Calu3 (cell line): ENCODE measurements around the gene OR7G1. TPM values are rescaled to one million over a fixed set of nuclear protein-coding genes. Genes with fewer than 3 reads are reported as not detected.

Experiments used
- BruUV-seq: library from RNA; stranded (reverse); fragments of 400-500 nt; replicated peaks from 2 replicates; lab custom pipeline; 2021; lab: Mats Ljungman, UMichigan
- CTCF ChIA-PET: fragments of 300-600 bp; sonication (Branson Sonifier 250); formaldehyde crosslinking; loops from one replicate; lab custom pipeline; 2022; ENCODE audit warnings: antibody characterized with exemption; lab: Charles Lee
- DNase-seq: peaks from one replicate; pipeline ENCODE4 v3.0.0; 2022
- H3K27ac Mint-ChIP-seq: one replicate; pipeline ENCODE4 v1.8.0; 2022; ENCODE audit warnings: mixed read lengths; ENCODE audit not compliant: unreplicated experiment
- H3K27me3 Mint-ChIP-seq: one replicate; pipeline ENCODE4 v1.8.0; 2022; ENCODE audit warnings: mixed read lengths; ENCODE audit not compliant: unreplicated experiment
- H3K36me3 Mint-ChIP-seq: one replicate; pipeline ENCODE4 v1.8.0; 2022; ENCODE audit warnings: mild to moderate bottlenecking, moderate library complexity, mixed read lengths; ENCODE audit not compliant: insufficient read depth, unreplicated experiment
- H3K4me1 Mint-ChIP-seq: one replicate; pipeline ENCODE4 v1.8.0; 2022; ENCODE audit warnings: mild to moderate bottlenecking, low read depth, mixed read lengths; ENCODE audit not compliant: unreplicated experiment
- H3K4me3 Mint-ChIP-seq: one replicate; pipeline ENCODE4 v1.8.0; 2022; ENCODE audit warnings: mild to moderate bottlenecking, low read depth, moderate library complexity, mixed read lengths; ENCODE audit not compliant: unreplicated experiment
- H3K9me3 Mint-ChIP-seq: one replicate; pipeline ENCODE4 v1.8.0; 2022; ENCODE audit warnings: low read depth, mixed read lengths; ENCODE audit not compliant: unreplicated experiment
- intact Hi-C: fragments of 100-400 bp; cut with micrococcal nuclease; formaldehyde crosslinking; loops from one replicate; pipeline ENCODE4 v1.10.0; 2022; ENCODE audit not compliant: unreplicated experiment
- total RNA-seq: library from RNA; stranded (reverse); gene quantifications from 2 replicates; pipeline ENCODE4 v1.2.3, GENCODE V29; 2022
- TF ChIP-seq, protein P1 (sequence below): fragments of 200-600 bp; IDR thresholded peaks from one replicate; pipeline ENCODE4 v1.8.0; 2022; ENCODE audit warnings: antibody characterized with exemption; ENCODE audit not compliant: unreplicated experiment

Gene OR7G1
- total RNA-seq, 1 experiment from 2014 or later, result not detected

DNA sequence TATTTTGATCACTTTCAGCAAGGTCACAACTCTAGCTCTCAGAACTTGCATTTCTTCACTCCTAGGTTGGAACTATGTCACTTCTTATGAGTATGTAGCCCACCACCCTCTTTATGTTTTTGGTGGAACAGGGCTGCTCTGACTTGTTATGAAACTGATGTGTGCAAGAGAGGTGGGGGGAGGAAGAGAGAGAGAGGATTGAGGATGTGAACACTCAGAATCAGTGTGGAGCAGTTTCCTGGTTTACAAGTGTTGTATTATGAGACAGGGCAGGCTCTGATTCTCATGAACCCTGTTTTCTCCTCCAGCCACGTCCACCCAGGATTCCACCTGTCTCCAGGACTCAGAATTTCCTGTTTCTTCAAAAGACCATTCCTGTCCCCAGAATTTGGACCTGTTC is 40.7 kb upstream of the OR7G1 start:
- Mint-ChIP-seq H3K4me1 (no peaks in the 10 kb centered on the region), H3K27me3 (no peaks in the 10 kb centered on the region), H3K27ac (no peak overlapping the region), H3K36me3 (peaks cover 76% of the 10 kb centered on the region), H3K9me3 (peaks cover 15% of the 10 kb centered on the region), H3K4me3 (no peak overlapping the region)
- intact Hi-C loops, result no loop called here
- TF ChIP-seq, protein P1, sequence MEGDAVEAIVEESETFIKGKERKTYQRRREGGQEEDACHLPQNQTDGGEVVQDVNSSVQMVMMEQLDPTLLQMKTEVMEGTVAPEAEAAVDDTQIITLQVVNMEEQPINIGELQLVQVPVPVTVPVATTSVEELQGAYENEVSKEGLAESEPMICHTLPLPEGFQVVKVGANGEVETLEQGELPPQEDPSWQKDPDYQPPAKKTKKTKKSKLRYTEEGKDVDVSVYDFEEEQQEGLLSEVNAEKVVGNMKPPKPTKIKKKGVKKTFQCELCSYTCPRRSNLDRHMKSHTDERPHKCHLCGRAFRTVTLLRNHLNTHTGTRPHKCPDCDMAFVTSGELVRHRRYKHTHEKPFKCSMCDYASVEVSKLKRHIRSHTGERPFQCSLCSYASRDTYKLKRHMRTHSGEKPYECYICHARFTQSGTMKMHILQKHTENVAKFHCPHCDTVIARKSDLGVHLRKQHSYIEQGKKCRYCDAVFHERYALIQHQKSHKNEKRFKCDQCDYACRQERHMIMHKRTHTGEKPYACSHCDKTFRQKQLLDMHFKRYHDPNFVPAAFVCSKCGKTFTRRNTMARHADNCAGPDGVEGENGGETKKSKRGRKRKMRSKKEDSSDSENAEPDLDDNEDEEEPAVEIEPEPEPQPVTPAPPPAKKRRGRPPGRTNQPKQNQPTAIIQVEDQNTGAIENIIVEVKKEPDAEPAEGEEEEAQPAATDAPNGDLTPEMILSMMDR, result no peak
- DNase-seq, result no peak
- no TSS peak for BruUV-seq
- CTCF ChIA-PET, result no interaction called here

DNA sequence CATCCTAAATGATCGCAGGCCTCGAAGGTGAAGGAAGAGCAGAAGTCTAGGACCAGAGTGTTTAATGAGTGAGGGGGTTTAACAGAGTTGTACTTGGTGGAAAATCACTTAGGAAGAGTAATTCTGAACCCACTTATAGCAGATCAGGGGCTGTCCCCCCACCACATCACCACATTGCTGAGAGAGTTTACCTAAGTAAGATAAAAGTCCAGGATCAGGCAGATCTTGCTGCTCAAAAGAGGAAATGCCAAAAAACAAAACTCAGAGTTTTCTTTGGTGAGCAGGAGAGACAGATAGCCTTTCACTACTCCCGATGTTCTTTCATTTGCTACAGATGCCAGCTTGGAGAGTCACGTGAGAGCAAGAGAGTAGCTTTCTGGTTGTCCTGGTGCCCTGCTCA is 40.0 kb upstream of the OR7G1 start:
- Mint-ChIP-seq H3K9me3 (peaks cover 21% of the 10 kb centered on the region), H3K4me3 (no peak overlapping the region), H3K4me1 (no peaks in the 10 kb centered on the region), H3K27me3 (no peaks in the 10 kb centered on the region), H3K36me3 (peaks cover 69% of the 10 kb centered on the region), H3K27ac (no peak overlapping the region)
- intact Hi-C loops, result no loop called here
- CTCF ChIA-PET, result no interaction called here
- no TSS peak for BruUV-seq
- TF ChIP-seq, protein P1, result no peak
- no peak for DNase-seq

DNA sequence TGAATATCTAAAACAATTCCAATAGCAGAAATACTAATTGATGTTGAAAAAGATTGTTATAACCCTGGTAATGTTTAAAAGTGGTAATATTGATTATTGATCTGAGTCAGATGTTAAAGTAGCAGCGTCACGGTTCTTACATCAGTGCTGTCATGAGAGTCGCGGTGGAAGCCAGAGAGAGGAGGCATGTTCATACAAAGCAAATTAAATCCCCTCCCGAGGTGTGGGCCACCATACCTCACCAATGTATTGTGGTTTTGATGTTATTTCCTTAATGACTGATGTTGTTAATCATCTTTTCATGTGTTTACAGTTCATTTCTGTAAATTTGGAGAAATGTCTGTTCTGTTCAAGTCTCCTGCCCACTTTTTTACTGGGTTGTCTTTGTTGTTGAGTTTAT is 35.8 kb upstream of the OR7G1 start:
- Mint-ChIP-seq H3K4me3 (no peak overlapping the region), H3K36me3 (peaks cover 59% of the 10 kb centered on the region), H3K27me3 (no peaks in the 10 kb centered on the region), H3K9me3 (peaks cover 39% of the 10 kb centered on the region), H3K4me1 (peaks cover 16% of the 10 kb centered on the region), H3K27ac (no peak overlapping the region)
- intact Hi-C loops, result no loop called here
- no TSS peak for BruUV-seq
- TF ChIP-seq, protein P1, result no peak
- no peak for DNase-seq
- CTCF ChIA-PET, result no interaction called here

DNA sequence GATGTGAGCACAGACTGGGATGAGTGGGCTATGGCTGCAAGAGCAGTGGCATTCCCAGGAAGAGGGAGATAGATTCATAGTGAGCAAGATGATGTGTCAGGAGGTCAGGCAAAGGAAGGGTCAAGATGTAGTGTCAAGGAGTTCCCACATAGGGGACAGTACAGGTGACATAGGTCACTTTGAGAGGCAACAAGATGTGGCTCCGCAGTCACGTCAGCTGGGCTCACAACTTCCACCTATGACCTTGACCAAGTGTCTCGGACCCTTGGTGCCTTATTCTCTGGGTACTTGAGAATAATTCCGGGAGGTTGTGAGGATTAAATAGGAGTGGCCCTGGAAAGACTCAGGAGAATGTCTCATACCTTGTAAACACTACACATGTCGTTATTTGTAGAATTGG is 35.1 kb upstream of the OR7G1 start:
- Mint-ChIP-seq H3K27ac (no peak overlapping the region), H3K9me3 (peaks cover 39% of the 10 kb centered on the region), H3K4me3 (no peak overlapping the region), H3K27me3 (no peaks in the 10 kb centered on the region), H3K4me1 (peaks cover 16% of the 10 kb centered on the region), H3K36me3 (peaks cover 52% of the 10 kb centered on the region)
- no TSS peak for BruUV-seq
- CTCF ChIA-PET, result no interaction called here
- TF ChIP-seq, protein P1, result no peak
- intact Hi-C loops, result no loop called here
- DNase-seq, result no peak
